ENCODE data around the gene UBE2V1. TPM values are rescaled to one million over a fixed set of nuclear protein-coding genes. Genes with fewer than 3 reads are reported as not detected.
"Not testable (repeated sequence)": the region's sequence is repeated elsewhere in the genome, so short reads cannot be mapped to it uniquely, and the experiment has no call there.

The UBE2V1 gene
- polyA plus RNA-seq = 131 TPM
- long read RNA-seq, donor 1, transcript UBE2V1-211 (3 exons, 566 nt) = minor isoform, 6 of 56 reads
- long read RNA-seq, donor 1, transcript UBE2V1-203 (4 exons, 2,133 nt) = major isoform, 45 of 56 reads
- long read RNA-seq, donor 1, partial matches to known transcripts = 0 of 56 reads
- long read RNA-seq, donor 1, other reads (novel, unspliced or antisense) = 0 of 56 reads
- long read RNA-seq, donor 2, transcript UBE2V1-203 (4 exons, 2,133 nt) = major isoform, 63 of 141 reads
- long read RNA-seq, donor 2, transcript UBE2V1-211 (3 exons, 566 nt) = minor isoform, 6 of 141 reads
- long read RNA-seq, donor 2, partial matches to known transcripts = 64 of 141 reads
- long read RNA-seq, donor 2, other reads (novel, unspliced or antisense) = 0 of 141 reads
- long read RNA-seq, donor 3, transcript UBE2V1-211 (3 exons, 566 nt) = minor isoform, 19 of 90 reads
- long read RNA-seq, donor 3, transcript UBE2V1-205 (3 exons, 1,983 nt) = minor isoform, 9 of 90 reads
- long read RNA-seq, donor 3, transcript UBE2V1-203 (4 exons, 2,133 nt) = major isoform, 53 of 90 reads
- long read RNA-seq, donor 3, partial matches to known transcripts = 8 of 90 reads
- long read RNA-seq, donor 3, other reads (novel, unspliced or antisense) = 0 of 90 reads
- long read RNA-seq, donor 4, transcript UBE2V1-203 (4 exons, 2,133 nt) = major isoform, 5 of 5 reads
- long read RNA-seq, donor 4, partial matches to known transcripts = 0 of 5 reads
- long read RNA-seq, donor 4, other reads (novel, unspliced or antisense) = 0 of 5 reads
- long read RNA-seq, donor 5, transcript UBE2V1-203 (4 exons, 2,133 nt) = major isoform, 43 of 47 reads
- long read RNA-seq, donor 5, partial matches to known transcripts = 0 of 47 reads
- long read RNA-seq, donor 5, other reads (novel, unspliced or antisense) = 0 of 47 reads
- long read RNA-seq, donor 6, transcript UBE2V1-205 (3 exons, 1,983 nt) = minor isoform, 11 of 75 reads
- long read RNA-seq, donor 6, transcript UBE2V1-211 (3 exons, 566 nt) = minor isoform, 10 of 75 reads
- long read RNA-seq, donor 6, transcript UBE2V1-203 (4 exons, 2,133 nt) = major isoform, 44 of 75 reads
- long read RNA-seq, donor 6, partial matches to known transcripts = 10 of 75 reads
- long read RNA-seq, donor 6, other reads (novel, unspliced or antisense) = 0 of 75 reads
- long read RNA-seq, donor 7, transcript UBE2V1-203 (4 exons, 2,133 nt) = major isoform, 32 of 54 reads
- long read RNA-seq, donor 7, partial matches to known transcripts = 14 of 54 reads
- long read RNA-seq, donor 7, other reads (novel, unspliced or antisense) = 0 of 54 reads
- long read RNA-seq, donor 8, transcript UBE2V1-203 (4 exons, 2,133 nt) = major isoform, 63 of 105 reads
- long read RNA-seq, donor 8, transcript UBE2V1-211 (3 exons, 566 nt) = minor isoform, 16 of 105 reads
- long read RNA-seq, donor 8, transcript UBE2V1-205 (3 exons, 1,983 nt) = minor isoform, 18 of 105 reads
- long read RNA-seq, donor 8, partial matches to known transcripts = 5 of 105 reads
- long read RNA-seq, donor 8, other reads (novel, unspliced or antisense) = 0 of 105 reads
- long read RNA-seq, donor 9, transcript UBE2V1-203 (4 exons, 2,133 nt) = major isoform, 44 of 96 reads
- long read RNA-seq, donor 9, transcript UBE2V1-211 (3 exons, 566 nt) = minor isoform, 6 of 96 reads
- long read RNA-seq, donor 9, partial matches to known transcripts = 40 of 96 reads
- long read RNA-seq, donor 9, other reads (novel, unspliced or antisense) = 0 of 96 reads
- long read RNA-seq, donor 10, transcript UBE2V1-203 (4 exons, 2,133 nt) = major isoform, 68 of 88 reads
- long read RNA-seq, donor 10, transcript UBE2V1-205 (3 exons, 1,983 nt) = minor isoform, 13 of 88 reads
- long read RNA-seq, donor 10, transcript UBE2V1-211 (3 exons, 566 nt) = minor isoform, 7 of 88 reads
- long read RNA-seq, donor 10, partial matches to known transcripts = 0 of 88 reads
- long read RNA-seq, donor 10, other reads (novel, unspliced or antisense) = 0 of 88 reads
- long read RNA-seq, donor 11, transcript UBE2V1-205 (3 exons, 1,983 nt) = minor isoform, 5 of 47 reads
- long read RNA-seq, donor 11, transcript UBE2V1-203 (4 exons, 2,133 nt) = major isoform, 39 of 47 reads
- long read RNA-seq, donor 11, partial matches to known transcripts = 0 of 47 reads
- long read RNA-seq, donor 11, other reads (novel, unspliced or antisense) = 0 of 47 reads

DNA sequence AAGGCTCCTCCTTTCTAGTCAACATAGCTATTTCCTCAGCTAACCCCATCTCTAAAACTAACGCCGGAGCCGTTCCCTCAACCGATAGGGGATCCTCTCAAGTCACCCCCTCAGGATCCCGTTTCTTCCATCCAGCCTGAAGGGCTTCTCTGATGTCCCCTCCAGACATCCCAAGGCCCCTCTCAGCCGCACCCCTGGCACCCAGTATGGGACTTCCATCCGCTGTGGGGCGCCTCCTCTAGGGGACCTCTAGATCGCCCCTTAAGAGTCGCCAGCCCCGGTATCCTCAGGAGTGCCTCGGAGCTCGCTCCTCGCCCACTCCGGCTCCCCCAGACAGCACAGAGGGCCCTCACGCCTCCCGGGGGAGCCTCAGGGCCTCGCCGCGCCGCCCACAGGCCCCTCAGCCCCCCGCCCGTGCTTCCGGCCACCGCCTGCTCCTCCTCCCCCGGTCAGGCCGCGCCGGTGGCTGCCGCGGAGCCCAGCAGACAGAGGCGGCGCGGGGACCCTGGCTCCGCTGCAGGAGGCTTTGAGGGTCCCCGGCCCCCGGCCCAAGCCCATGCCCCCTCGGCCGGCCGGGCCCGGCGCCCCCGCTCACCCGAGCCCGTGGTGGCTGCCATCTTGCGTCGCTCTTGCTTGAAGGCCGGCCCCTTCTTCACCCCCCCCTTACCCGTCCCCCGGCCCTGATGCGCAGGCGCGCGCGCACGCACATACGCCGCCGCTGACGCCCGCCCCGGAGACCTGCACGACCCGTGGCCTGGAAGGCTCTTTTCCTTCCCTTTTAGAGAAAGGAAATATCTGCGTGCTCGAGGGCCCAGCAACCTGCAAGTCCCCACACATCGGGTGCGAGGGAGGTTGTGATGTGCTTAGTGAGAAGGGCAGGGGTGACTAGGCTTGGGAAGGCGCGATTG, at the start of gene UBE2V1:
Gene UBE2V1 (minus strand): TSS at position 639 of the 908 bp plus-strand sequence. CDS start 22 bp downstream, at position 617.
- H3K4me3 ChIP-seq (ENCODE audit: low read length) = peak within 1 kb of the TSS; percentile 73
- H3K36me3 ChIP-seq (ENCODE audit: control insufficient read depth, insufficient read depth, low read length) = peaks cover 3% of the 10 kb centered on the region
- no peaks in the 10 kb centered on the region for H3K27me3 ChIP-seq (ENCODE audit: control insufficient read depth, insufficient read depth, low read length)
- H3K4me1 ChIP-seq (ENCODE audit: control insufficient read depth, insufficient read depth, low read length) = peaks cover 51% of the 10 kb centered on the region
- WGBS (ENCODE audit: insufficient coverage, low lambda C conversion rate) = no CpG with 5 or more reads among the region's 70 CpGs
- peak; percentile 93 to 94 for DNase-seq
- H3K27ac ChIP-seq (ENCODE audit: low read length) = peak within 1 kb of the TSS; percentile 94
- H3K9me3 ChIP-seq (ENCODE audit: control insufficient read depth, low read depth, low read length) = no peaks in the 10 kb centered on the region

DNA sequence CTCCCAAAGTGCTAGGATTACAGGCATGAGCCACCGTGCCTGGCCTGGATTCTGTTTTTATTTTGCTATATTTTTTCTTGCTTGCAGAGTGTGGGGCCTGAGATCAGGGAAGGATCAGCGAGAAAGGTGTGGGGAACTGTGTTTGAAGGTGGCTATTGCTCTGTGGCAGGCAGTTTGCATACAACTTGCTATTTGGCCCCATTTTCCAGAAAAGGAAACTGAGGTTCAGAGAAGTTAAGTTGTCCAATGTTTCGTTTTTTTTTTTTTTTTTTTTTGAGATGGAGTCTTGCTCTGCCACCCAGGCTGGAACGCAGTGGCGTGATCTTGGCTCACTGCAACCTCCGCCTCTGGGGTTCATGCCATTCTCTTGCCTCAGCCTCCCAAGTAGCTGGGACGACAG, 48.5 kb upstream of the UBE2V1 start:
- not testable (repeated sequence) for H3K27me3 ChIP-seq (ENCODE audit: control insufficient read depth, insufficient read depth, low read length); H3K36me3 ChIP-seq (ENCODE audit: control insufficient read depth, insufficient read depth, low read length); DNase-seq; H3K27ac ChIP-seq (ENCODE audit: low read length); H3K4me3 ChIP-seq (ENCODE audit: low read length); H3K9me3 ChIP-seq (ENCODE audit: control insufficient read depth, low read depth, low read length)
- H3K4me1 ChIP-seq (ENCODE audit: control insufficient read depth, insufficient read depth, low read length) = peaks cover 18% of the 10 kb centered on the region
- WGBS (ENCODE audit: insufficient coverage, low lambda C conversion rate) = no CpG with 5 or more reads among the region's 7 CpGs

DNA sequence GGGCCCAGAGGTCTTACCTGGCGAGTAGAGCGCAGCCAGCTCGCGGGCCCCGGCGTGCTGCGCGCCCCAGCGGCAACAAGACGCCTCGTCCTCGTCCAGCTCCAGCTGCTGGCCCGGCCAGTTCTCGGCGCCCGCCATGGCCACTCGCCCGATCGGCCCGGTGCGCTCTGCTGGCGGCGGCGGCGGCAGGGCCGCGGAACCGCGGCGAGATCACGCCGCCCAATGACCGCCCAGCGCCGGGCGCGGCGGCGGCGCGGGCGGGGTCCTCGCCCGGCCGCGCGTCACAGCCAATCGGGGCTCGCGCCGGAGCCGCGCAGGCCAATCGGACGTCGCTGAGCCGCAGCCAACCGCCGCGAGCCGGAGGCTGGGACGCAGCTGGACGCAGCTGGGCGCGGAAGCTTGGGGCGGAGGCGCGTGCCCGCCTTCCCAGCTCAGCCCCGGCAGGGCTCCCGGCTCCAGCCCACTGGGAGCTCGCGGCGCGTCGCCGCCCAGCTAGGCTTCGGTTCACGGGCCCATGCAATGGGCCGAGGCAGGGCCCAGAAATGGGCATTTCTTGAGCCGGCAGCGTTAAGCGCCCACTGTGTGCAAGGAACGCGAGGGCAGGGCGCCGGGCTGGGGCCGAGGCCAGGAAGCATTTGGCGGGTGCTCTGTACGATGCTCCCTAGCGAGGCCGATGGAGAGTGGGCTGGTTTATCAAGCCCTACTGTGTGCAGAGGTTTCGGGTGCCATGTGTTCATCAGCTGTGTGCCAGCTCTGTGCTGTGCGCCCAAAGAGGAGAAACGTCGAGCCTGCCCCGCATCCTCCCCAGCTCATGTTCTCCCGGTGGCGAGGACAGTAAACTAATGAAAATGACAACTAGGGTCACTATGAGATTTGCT, 40.8 kb upstream of the UBE2V1 start, which contains the start of gene PEDS1:
Gene PEDS1 (minus strand): TSS at position 224 of the 878 bp plus-strand sequence. CDS start 86 bp downstream, at position 138.
- peak; percentile 92 to 96 for DNase-seq
- WGBS (ENCODE audit: insufficient coverage, low lambda C conversion rate) = no CpG with 5 or more reads among the region's 99 CpGs
- peak within 1 kb of the TSS; percentile 65 for H3K27ac ChIP-seq (ENCODE audit: low read length)

DNA sequence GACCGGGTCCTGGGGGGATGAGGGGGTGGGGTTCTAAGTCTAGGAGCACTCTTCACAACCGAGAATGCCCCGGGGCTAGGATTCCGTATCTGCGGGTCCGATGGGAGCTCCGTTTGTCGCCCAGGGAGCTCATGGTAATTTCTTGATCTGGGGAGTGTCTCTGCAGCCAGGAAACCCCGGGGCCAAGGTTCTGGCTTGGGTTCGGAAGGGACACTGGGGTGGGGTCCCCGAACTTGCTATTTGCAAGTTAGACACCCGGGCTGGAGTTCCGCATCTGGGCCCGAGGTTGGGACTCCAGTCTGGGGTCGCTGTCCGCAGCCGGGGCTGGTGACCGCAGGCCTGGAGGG, 40.2 kb upstream of the UBE2V1 start:
- Histone ChIP-seq H3K36me3 (ENCODE audit: control insufficient read depth, insufficient read depth, low read length) (peaks cover 8% of the 10 kb centered on the region), H3K9me3 (ENCODE audit: control insufficient read depth, low read depth, low read length) (no peaks in the 10 kb centered on the region), H3K4me3 (ENCODE audit: low read length) (peak overlapping the region; percentile 99), H3K27ac (ENCODE audit: low read length) (peak overlapping the region; percentile 53), H3K27me3 (ENCODE audit: control insufficient read depth, insufficient read depth, low read length) (no peaks in the 10 kb centered on the region), H3K4me1 (ENCODE audit: control insufficient read depth, insufficient read depth, low read length) (peaks cover 30% of the 10 kb centered on the region)
- peak in 1 of 2 donors; percentile 46 for DNase-seq
- no CpG with 5 or more reads among the region's 18 CpGs for WGBS (ENCODE audit: insufficient coverage, low lambda C conversion rate)

More for the DNA sequence above, 40.8 kb upstream of the UBE2V1 start, which contains the start of gene PEDS1:
- Histone ChIP-seq H3K4me3 (ENCODE audit: low read length) (peak within 1 kb of the TSS; percentile 99), H3K4me1 (ENCODE audit: control insufficient read depth, insufficient read depth, low read length) (peaks cover 30% of the 10 kb centered on the region), H3K36me3 (ENCODE audit: control insufficient read depth, insufficient read depth, low read length) (peaks cover 4% of the 10 kb centered on the region), H3K9me3 (ENCODE audit: control insufficient read depth, low read depth, low read length) (no peaks in the 10 kb centered on the region), H3K27me3 (ENCODE audit: control insufficient read depth, insufficient read depth, low read length) (no peaks in the 10 kb centered on the region)

DNA sequence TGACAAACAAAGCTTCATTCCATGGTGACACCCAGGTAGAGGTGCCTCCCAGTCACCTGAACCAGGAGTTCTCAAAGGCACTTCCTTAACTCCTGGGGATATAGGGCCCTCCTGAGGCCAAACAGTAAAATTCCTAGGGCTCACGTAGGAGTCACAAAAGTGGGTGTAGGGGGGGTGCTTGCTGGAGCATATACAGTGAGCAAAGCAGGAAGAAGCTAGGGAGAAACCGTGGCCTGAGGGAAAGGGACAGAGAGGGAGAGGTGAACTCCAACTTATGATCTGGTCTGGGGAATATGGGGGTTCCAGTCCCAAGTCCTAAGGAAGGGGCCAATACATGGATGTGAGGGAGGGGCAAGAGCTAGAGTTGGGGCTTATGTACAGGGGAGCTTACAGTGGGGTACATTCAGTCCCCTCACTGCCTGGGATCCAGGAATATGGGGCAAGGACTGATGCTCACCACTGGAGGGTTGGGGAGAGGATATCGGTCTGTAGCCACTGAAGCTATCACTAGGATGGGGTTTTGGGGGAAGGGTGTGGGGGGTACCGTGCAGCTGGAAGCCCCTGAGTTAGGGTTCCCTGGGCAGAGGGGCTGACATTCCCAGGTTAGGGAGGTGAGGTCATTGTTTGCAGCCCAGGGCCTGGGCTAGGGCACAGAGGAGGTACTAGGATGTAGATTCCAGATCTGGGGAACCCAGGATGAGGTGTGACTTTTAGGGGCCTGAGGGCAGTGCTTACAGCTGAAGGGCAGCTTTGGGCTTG, 39.6 kb upstream of the UBE2V1 start:
- Histone ChIP-seq H3K27me3 (ENCODE audit: control insufficient read depth, insufficient read depth, low read length) (no peaks in the 10 kb centered on the region), H3K4me1 (ENCODE audit: control insufficient read depth, insufficient read depth, low read length) (peaks cover 30% of the 10 kb centered on the region), H3K36me3 (ENCODE audit: control insufficient read depth, insufficient read depth, low read length) (peaks cover 12% of the 10 kb centered on the region), H3K9me3 (ENCODE audit: control insufficient read depth, low read depth, low read length) (no peaks in the 10 kb centered on the region), H3K27ac (ENCODE audit: low read length) (peak overlapping the region; percentile 53), H3K4me3 (ENCODE audit: low read length) (peak overlapping the region; percentile 99)
- no CpG with 5 or more reads among the region's 4 CpGs for WGBS (ENCODE audit: insufficient coverage, low lambda C conversion rate)
- DNase-seq = peak in 1 of 2 donors; percentile 65

DNA sequence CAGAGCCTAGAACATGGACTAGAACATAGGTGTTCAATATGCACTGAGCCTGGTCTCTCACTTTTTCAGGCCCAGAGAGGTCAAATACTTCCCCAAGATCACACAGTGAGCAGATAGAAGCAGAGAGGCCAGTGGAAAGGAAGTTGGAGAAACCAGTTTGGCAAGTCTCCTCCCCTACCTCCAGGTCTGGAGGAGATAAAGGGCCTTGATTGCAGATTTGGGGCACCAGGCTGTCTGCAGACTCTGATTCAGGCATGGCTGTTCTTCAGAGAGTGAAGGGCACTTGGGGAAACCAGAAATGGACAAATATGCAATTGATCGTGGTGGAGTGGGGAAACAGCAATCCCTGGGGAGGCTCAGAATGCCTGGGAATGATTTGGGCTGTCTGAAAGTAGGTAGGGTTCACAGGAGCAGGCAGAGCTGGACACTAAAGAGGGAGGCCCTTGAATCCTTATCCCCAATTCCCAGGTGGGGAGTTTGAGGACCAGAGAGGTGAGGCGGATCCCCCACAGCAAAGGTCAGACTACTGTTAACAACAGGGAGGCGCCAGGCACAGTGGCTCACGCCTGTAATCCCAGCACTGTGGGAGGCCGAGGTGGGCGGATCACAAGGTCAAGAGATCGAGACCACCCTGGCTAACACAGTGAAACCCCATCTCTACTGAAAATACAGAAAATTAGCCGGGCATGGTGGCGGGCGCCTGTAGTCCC, 38.2 kb upstream of the UBE2V1 start:
- no peaks in the 10 kb centered on the region for H3K27me3 ChIP-seq (ENCODE audit: control insufficient read depth, insufficient read depth, low read length)
- H3K4me3 ChIP-seq (ENCODE audit: low read length) = no peak overlapping the region
- WGBS (ENCODE audit: insufficient coverage, low lambda C conversion rate) = no CpG with 5 or more reads among the region's 10 CpGs
- peaks cover 21% of the 10 kb centered on the region for H3K36me3 ChIP-seq (ENCODE audit: control insufficient read depth, insufficient read depth, low read length)
- H3K4me1 ChIP-seq (ENCODE audit: control insufficient read depth, insufficient read depth, low read length) = peaks cover 30% of the 10 kb centered on the region
- no peaks in the 10 kb centered on the region for H3K9me3 ChIP-seq (ENCODE audit: control insufficient read depth, low read depth, low read length)
- DNase-seq = peak in 1 of 2 donors; percentile 55
- H3K27ac ChIP-seq (ENCODE audit: low read length) = no peak overlapping the region
